HCT116 (cell line): Measurements from ENCODE around the gene MAL.

Experiments
- CBX3 ChIP-seq: IDR thresholded peaks from 2 replicates; pipeline ENCODE4 v1.6.1; 2012; ENCODE audit warnings: low read depth
- POLR2A ChIP-seq: IDR thresholded peaks from 2 replicates; pipeline ENCODE4 v1.7.0; 2011; ENCODE audit warnings: borderline replicate concordance; ENCODE audit not compliant: insufficient read depth, insufficient read length; ENCODE audit errors: extremely low read depth
- POLR2AphosphoS5 ChIP-seq: IDR thresholded peaks from 2 replicates; pipeline ENCODE4 v1.6.1; 2011; ENCODE audit warnings: mild to moderate bottlenecking, low read depth, low read length, moderate library complexity
- RAD21 ChIP-seq: IDR thresholded peaks from 2 replicates; pipeline ENCODE4 v1.6.1; 2012; ENCODE audit warnings: low read depth, mild to moderate bottlenecking
- TF ChIP-seq, protein P1 (sequence below): IDR thresholded peaks from 2 replicates; pipeline ENCODE4 v1.6.1; 2011; ENCODE audit warnings: mild to moderate bottlenecking, low read length, moderate library complexity; ENCODE audit not compliant: insufficient replicate concordance; ENCODE audit errors: extremely low read depth
- TF ChIP-seq, protein P2 (sequence below), 3 experiments: fragments of 200-600 bp in 1 of 3; sonication (generic) in 1 of 3; IDR thresholded peaks in 2 of 3; conservative IDR thresholded peaks in 1 of 3; 2 replicates each; pipeline ENCODE4 v1.5.1; 2012 to 2017; ENCODE audit warnings: low read depth in 2 of 3, low read length in 2 of 3, antibody characterized with exemption in 1 of 3, borderline replicate concordance in 1 of 3, control low read depth in 1 of 3, mild to moderate bottlenecking in 1 of 3, mixed read lengths in 1 of 3, mixed run types in 1 of 3, moderate library complexity in 1 of 3; ENCODE audit not compliant: insufficient read depth in 1 of 3

DNA sequence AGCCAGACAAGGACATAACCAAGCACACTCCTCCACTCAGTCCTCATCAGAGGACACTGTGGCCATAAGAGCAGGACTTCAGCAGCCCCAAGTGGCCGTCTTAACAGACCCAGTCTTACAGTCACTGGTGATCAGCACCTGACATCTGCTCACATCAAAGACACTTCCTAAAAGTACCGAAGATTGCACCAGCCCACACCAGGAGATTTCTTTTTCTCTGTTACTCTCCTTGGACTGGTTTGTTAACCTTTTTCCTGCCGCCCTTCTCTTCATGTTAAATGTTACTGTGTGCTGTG, 52.0 kb downstream of the MAL start:
- TF ChIP-seq, protein P1, sequence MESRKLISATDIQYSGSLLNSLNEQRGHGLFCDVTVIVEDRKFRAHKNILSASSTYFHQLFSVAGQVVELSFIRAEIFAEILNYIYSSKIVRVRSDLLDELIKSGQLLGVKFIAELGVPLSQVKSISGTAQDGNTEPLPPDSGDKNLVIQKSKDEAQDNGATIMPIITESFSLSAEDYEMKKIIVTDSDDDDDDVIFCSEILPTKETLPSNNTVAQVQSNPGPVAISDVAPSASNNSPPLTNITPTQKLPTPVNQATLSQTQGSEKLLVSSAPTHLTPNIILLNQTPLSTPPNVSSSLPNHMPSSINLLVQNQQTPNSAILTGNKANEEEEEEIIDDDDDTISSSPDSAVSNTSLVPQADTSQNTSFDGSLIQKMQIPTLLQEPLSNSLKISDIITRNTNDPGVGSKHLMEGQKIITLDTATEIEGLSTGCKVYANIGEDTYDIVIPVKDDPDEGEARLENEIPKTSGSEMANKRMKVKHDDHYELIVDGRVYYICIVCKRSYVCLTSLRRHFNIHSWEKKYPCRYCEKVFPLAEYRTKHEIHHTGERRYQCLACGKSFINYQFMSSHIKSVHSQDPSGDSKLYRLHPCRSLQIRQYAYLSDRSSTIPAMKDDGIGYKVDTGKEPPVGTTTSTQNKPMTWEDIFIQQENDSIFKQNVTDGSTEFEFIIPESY, result no peak
- TF ChIP-seq CBX3, result no peak
- no peak for TF ChIP-seq RAD21
- TF ChIP-seq POLR2A, result no peak
- no peak for TF ChIP-seq POLR2AphosphoS5
- TF ChIP-seq, protein P2, sequence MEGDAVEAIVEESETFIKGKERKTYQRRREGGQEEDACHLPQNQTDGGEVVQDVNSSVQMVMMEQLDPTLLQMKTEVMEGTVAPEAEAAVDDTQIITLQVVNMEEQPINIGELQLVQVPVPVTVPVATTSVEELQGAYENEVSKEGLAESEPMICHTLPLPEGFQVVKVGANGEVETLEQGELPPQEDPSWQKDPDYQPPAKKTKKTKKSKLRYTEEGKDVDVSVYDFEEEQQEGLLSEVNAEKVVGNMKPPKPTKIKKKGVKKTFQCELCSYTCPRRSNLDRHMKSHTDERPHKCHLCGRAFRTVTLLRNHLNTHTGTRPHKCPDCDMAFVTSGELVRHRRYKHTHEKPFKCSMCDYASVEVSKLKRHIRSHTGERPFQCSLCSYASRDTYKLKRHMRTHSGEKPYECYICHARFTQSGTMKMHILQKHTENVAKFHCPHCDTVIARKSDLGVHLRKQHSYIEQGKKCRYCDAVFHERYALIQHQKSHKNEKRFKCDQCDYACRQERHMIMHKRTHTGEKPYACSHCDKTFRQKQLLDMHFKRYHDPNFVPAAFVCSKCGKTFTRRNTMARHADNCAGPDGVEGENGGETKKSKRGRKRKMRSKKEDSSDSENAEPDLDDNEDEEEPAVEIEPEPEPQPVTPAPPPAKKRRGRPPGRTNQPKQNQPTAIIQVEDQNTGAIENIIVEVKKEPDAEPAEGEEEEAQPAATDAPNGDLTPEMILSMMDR (IDR thresholded peaks at IDR 0.05 in 2 of 3, conservative IDR thresholded peaks at IDR 0.05 in 1 of 3; ENCODE audit: borderline replicate concordance in 1 of 3, insufficient read depth in 1 of 3, low read depth in 2 of 3, low read length in 2 of 3), result no peak
